Kidney capillary endothelial cell (primary cell): ENCODE results near the gene PCP4.
A peak's percentile ranks its signal among the peaks of the same experiment; 100 is the strongest.

Experiments used
- DNase-seq: peaks from one replicate; pipeline ENCODE4 v3.0.0-alpha.2; 2018; ENCODE audit warnings: low spot score

The PCP4 gene

DNA sequence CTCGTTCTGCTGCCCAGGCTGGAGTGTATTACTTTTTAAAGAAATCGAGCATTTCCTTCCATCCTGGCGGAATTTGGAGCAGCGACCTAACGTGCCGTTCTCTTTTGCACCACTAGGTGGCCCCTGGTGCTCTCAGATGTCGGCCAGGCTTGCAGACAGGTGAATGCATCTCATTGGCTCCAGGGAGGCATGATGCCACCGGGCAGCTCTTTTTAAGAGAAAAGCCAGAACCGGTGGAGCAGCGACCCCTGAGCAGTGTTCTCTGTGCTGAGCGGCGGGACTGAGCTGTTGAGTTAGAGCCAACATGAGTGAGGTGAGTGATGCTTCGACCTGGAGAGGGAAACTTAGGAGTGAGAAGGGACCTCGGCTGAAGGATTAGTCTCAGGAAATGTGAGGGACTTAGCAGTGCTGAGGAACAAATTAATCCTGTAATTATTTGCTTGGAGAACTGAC is at the start of gene PCP4:
TSS of gene PCP4 (plus strand) at position 241 of the 453 bp plus-strand sequence. CDS start at position 305, 64 bp downstream.
- DNase-seq, result peak; percentile 26

DNA sequence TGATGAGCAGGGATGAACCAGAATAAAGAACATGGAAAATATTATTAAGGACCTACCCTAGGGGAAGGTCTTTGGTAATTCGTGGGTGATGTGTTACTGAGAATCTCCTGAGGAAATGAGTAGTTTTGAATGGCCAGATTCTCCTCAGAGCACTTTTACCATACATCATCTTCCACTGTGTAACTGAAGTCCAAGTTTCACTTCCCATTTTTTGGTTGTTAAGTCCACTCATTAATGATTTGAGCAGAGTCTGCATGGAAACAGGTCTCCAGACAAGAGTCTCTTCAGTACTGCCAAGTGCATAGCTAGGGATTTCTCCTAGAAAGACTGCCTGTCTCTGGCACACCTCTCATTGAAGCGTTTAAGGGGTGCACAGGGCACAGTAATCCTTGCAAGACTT is 48.7 kb upstream of the PCP4 start:
- DNase-seq, result no peak

DNA sequence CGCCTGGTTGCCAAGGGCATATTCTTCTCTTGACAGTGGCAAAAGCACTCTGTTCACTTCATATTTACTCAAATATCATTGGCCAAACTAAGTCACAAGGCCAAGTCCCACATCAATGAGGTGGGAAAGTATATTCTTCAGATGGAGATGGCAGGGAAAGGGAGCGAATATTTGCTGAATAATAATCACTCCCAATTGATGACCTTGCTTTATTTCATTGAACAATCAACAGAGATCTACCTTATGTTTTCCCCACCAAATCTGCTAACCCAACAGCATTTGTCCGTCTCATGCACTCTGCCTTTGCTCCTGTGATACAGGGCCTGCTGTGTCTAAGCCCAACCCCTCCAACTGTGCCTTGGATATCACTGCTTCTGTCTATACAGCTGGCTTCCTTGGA is 45.2 kb upstream of the PCP4 start:
- DNase-seq, result no peak

DNA sequence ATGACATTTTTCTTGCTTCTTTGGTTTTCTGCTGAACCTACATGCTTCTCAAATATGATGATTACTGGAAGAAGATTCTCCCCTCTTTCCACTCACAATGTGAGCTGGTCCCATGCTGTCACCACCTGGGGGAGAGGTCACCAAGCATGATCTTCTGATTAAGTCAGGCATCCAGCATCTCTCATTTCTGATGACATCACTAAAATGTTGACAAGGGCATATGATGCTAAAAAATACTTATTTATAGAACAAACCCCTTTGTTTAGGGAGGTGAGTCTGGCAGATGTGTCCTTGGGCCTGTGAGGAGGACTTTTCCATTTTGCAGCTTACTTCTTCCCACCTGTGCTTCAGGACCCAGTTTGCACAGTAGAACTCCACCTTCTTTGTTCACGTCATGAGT is 42.0 kb upstream of the PCP4 start:
- DNase-seq, result no peak

DNA sequence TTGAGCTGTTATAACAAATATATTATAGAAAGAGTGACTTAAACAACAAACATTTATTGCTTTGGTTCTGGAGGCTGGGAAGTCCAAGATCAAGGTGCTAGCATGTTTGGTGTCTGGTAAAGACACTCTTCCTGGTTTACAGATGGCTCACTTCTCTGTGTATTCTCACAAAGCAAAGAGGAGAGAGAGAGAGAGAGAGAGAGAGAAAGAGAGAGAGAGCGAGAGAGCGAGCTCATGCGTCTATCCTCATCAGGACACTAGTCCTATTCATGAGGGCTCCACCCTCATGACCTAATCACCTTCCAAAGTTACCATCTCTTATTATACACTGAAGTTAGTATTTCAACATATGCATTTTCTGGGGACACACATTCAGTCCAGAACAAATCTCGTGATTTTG is 32.7 kb upstream of the PCP4 start:
- DNase-seq, result no peak

DNA sequence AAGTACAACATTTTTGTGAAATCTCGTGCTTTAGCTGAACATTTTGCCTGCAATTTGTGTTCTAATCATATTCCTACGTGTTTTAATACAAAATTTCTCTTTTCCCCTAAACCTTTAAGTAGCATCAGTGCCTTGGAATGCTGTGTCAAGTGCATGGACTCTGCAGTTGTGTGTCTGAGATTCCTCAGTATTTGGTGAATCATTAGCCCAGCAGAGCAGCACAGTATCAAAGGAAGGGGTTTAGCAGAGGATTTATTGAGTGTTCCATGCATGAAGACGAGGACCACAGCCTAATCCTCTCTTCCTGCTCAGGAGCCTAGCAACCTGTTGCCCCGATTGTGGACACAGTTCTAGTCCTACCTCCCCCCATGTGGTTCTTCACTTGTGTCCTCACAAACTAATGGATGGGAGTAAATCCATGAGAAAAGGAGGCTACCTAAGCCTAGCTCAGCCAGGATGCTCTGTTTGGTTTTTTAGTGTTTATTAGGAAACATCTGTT is 29.3 kb upstream of the PCP4 start:
- no peak for DNase-seq

DNA sequence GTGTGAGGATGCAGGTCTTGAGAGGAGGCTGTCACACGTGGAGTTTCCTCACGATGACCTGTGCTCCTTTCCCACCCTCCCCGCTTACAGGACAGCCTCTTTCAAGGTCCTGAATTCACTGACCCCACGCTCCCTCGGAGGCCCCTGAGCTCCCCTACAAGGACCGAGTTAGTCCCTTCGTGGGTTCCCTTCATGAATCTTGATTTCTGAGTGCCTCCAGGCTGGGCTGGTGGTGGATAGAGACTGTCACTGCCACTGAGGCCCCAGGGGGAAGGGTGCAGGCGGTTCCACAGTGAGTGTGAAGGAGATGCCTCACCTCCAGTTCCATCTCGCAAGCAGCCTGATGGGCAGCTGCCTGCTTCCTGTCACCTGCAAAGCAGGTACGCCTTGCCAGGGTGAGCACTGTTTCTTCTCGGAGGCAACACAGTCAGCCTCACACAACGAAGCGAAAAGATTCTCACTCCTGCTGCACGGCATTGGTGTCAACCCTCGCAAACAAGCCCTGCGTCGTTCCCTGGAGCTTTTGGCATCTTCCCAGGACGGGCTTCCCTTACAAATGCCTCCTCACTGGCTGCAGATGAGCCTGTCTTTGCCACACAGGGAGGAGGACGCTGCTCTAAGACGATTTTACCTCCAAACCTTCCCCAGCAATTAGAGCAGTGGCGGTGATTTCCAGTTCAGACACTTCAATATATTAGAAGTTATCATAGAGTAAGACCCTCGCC is 26.7 kb upstream of the PCP4 start:
- DNase-seq, result no peak

DNA sequence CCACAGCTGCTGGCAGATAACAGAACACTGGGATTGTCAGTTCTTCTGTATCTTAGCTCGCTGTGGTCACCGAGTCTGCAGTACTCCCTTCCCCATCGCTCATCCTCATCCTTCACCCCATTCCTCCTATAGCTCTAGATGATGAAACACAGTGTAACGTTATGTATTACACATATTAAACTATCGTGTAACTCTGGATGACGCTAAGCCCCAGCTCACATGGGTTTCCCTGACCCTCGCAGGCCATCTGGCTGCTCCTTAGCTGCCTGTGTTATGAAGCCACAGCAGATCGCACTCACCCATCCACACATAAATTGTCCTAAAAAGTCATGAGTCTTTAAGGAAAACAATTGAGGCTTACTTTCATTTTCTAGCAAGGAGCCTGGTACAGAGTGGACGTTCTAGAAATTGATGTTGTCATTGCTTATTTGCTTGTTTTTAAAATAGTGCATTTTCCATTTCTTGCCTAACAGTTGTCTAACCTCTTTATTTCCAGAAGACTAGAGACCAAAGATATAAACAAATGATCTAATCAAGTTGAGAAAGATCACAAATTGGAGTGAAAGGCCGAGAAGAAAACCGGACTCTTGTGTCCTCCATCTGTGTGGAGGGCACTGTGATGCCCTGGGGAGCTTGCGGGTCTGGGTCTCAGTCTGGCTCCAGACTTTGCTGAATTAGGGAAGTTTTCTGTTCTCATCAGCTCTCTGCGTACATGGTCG is 24.3 kb upstream of the PCP4 start:
- DNase-seq, result no peak

DNA sequence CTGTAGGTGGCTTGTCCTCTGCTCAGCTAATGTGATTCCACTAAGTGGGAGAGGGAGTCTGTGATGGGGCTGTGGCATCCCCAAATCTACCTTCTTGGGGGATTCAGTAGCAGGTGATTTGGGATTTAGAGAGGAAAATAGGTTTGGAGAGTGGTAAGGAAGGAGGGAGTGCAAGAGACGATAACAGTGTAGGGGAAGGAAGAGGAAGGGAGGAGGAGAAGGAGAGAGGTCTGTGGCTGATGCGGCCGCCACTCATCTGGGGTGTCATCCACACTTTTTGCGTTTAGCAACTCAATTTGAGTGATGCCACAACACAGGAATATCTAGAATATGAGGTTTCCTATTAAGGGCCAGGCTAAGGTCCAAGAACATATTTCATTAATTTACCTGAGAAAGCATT is 23.8 kb upstream of the PCP4 start:
- DNase-seq, result no peak

DNA sequence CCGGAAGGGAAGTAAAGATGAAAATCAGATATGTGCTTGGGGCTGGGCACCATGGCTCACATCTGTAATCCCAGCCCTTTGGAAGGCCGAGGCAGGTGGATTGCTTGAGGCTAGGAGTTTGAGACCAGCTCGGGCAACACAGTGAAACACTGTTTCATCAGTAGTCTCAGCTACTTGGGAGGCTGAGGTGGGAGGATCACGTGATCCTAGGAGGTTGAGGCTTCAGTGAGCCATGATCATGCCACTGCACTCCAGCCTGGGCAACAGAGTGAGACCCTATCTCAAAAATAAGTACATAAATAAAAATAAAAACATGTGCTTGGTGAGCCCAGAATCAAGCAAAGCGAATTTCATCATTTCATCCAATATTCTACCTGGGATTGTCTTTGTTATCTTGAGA is 23.3 kb upstream of the PCP4 start:
- DNase-seq, result no peak

DNA sequence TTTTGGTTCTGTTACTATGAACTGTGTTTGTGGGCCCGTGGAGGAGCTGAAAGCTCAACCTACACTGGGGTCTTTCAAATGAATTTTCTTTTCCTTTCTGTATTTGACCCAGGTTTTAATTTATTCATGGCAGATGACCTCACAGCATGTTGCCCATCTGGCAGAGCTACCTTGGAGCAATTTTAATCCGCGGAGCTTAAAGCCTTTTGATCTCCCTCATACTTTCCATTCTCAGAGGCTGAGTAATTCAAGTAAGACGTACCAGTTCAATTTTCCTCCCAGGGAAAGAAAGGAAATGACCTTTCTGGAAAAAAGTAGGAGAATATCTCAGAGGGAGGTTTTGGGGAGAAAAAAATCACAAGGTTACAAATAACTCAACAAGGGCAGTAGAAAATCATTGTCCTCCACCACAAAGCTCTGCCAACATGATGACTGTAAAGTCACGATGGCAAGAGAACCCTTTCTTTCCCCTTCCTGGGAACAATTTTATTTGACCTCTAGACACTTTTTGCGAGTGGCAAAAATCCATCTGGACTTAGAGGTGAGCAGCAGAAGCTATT is 21.6 kb upstream of the PCP4 start:
- no peak for DNase-seq

DNA sequence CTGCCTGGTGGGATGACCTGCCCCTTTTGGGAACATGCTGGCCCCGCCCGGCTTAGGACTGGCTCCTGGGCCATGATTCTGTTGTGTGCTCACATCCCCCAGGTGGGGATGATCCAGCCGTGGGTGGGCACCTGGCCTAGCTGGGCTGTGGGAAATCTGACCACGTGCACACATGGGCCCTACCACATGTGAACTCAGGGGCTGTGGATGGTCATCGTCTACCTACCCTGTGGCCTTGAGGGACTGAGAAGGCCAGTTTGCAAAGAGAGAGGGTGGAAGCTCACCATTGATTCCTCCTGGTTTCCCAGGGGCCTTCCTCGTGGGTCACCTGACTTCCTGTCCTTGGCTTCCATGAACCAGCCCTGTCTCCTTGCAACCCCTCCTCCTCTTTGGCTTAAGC is 19.4 kb upstream of the PCP4 start:
- no peak for DNase-seq

DNA sequence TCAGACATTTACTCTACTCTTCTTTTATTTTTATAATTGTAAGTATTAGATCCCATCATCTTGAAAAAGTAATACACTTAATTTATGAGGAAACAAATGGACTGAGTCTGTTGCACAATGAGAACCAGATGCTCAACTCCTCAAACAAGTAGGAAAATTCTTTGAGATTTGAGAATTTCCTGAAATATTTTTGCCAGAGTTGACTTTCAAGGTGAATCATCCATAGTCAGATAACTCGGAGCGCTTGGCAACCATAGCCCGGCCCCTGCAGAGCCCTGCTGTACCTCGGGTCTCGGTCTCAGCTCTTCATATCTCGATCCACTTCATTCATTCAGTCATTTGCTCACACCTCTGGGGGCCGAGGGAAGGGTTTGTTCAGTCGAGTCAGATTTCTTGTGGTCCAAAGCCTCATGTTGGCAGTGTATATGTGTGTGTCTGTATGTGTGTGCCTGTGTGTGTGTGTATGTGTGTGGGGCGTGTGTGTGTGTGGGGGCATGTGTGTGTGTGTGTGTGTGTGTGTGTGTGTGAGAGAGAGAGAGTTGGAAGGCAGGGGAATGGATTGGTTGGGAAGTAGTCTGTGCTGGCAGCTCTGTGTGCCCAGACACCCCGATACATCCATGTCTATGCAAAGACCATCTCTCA is 18.1 kb upstream of the PCP4 start:
- no peak for DNase-seq

DNA sequence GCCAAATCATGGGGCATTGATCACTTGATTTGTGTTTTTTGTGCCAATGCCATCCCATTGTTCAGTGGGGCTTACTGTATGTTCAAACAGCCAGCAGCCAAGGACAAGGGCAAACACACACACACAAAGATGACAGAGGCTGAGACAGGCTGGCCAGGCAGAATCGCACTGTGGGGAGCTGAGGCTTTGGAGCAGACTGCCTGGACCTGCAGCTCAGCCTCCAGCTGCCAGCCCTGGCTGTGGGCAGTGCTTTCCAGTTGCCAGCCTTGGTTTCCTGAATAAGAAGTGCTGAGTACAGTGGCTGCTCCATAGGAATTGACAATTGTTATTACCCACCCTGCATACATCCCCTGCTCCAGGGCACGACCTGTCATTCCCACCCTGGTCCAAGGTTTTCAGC is 16.9 kb upstream of the PCP4 start:
- DNase-seq, result no peak

DNA sequence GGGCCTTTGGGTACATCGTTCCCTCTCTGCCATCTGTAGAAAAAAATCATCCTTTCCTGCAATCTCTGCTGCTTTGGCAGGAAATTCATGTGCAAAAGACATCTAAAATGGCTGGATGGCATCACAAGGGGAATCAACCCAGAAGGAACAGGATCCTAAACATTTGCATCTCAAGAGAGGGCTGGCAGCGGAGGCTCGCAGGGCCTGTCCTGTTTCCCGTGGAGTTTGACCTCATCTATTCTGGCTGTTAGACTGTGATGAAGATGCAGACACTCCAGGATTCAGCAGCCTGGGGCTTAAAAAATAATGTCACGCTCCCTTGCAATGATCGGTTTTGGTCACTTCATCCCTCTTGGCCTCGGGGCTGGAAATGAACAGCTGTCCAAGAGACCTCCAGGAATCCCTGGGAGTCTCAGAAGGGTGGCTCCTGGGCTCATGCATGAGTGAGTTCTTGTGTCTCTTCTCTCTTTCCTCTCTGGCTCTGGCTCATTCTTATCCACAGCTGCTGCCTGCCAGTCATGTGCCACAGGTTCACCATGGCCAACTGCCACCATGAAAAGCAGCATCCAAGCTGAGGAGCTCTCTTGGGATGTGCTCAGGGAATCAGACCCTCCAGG is 16.1 kb upstream of the PCP4 start:
- DNase-seq, result no peak

DNA sequence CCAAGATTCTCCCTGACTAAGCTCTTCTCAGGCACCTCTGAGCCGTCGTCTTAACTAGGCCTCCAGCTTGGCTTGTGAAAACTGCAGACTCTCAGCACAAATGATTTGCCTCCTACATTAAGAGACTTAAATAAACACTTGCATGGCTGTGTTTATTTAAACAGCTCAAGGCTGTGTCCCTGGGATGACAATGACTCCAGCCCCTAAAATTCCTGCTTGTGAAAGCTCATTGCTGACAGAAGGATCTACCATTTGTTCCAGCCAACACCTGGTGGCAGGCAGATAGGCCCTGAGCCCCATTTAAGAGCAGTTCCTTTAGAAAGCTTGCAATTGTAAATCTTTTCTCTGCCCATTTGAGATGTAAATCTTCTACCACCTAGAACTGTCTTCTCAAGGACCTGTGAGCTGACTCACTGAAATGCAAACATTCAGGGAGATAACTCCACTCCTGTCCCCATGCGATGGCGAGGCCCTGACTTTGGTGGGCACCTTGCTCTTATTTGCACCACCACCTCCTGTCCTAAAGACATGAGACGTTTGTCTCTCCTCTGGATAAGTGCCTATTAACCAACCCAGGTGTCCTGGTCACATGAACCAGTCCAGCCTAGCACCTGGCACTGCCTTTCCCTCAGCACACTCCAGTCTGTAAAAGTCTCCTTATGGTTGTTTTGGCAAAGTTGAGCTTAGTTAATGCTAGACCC is 15.1 kb upstream of the PCP4 start:
- no peak for DNase-seq

DNA sequence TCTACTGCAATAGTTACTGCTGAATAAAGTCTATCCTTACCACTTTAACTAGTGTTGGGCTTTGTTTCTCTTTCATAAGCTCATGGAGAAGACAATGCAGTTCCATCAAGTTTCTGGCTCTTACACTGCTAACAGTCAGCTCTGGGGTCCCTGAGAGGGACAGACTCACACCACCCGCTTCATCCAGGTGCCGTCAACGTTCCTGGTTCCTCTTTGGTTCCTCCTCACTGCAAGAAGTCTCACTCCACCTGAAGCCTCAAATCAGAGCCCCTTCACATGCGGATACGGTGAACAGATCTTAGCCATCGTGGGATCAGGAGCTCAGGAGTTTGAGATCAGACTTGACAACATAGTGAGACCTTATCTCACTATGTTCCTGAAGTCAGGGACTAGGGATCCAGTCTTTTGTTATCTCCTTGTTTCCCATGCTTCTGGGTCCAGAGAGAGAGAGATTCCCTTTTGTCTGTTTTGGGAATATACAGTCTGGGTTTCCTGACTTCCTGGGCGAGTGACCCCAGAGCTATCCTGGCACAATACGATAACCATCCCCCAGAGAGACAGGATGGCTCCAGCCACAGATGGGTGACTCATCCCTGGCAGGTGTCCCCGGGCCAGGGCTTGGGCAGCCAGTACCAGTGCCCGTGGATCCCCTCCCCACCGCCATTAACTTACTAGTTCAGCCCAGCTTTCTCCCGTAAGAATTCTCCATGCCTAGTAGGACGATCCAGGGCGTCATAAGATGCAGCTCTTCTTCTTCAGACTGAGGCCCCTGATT is 14.3 kb upstream of the PCP4 start:
- DNase-seq, result no peak

DNA sequence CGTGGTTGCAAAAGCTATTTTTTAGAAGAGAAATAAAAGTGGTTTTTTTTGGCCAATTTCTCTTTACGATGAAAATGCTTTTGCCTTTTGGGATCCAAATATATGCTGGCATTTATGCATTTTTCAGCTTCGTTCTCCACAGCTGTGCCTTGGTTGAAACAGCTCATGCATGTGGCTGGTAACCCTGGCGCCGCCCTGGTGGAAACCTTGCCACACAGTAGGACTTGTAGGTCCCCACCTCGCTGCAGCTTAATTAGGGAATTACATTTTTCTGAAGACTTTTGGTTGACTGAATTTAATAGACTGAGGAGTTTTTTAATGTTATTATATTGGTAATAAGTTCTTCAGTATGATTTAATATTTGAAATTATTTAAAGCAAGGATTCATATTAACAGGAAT is 12.7 kb upstream of the PCP4 start:
- no peak for DNase-seq

DNA sequence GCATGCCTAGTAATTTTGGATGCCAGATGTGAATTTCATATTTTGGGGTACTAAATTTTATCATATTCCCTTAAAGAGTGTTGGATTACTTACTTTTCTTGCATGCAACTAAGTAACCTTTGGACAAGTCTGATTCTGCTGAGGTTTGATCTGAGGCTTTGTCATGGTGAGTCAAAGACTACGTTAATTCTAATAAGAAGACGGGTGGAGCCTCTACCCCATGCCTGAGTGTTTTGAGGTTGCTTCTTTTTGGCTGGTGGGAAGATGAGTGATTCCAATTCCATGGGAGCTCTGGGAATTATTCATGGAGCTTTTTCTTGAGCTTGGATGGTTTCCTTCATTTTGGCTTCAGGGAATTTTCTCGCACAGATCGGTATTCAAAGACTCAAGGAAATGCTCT is 11.6 kb upstream of the PCP4 start:
- no peak for DNase-seq

DNA sequence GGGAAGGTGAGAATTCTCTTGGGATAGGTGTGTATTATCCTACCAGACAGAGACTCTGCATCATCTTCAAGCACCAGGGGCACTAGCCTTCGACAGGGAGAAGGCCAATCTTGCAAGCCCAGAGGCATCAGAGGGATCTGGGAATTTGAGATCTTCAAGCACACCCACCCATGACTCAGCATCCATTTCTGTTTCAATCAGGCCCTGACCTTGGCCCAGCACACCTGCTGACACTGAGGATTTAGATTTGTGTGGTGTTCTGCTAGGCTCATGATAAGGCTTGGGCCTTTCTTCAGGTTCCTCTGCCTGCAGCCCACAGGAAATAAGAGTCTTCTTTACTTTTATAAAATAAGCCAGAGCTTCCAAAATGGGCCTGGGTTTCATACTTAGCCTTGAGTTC is 6.6 kb upstream of the PCP4 start:
- no peak for DNase-seq

DNA sequence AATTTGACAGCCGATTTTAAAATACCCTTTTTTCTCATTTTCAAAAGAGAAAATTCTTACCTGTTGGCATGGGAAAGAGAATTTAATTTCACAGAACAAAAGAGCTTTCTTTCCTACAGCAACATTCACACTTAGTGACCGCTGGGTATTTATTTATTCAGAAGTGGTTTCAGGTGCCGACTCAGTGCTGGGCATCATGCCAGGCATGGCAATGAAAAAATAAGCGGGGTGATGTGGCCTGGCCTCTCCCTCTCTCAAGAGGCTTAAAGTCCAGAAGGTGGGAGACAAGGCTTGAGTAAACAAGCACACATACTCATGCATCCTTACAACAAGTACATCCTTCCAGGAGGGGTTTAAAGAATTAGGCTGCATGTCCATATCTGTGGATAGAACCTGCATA is 4.1 kb upstream of the PCP4 start:
- no peak for DNase-seq
